A549 (cell line): ENCODE measurements around the gene RING1. TPM values are rescaled to one million over a fixed set of nuclear protein-coding genes. Genes with fewer than 3 reads are reported as not detected.

Source experiments
- ATAC-seq, 2 experiments: fragments of 200-7000 bp in 1 of 2; fragments of >200 bp in 1 of 2; cut with Nextera tagmentation in 1 of 2; cut with Tn5 transposase in 1 of 2; 3 replicates each; pipeline versions ENCODE4 v1.8.0 to v1.9.1; 2018 to 2020; ENCODE audit warnings: mild to moderate bottlenecking in 1 of 2, moderate library complexity in 1 of 2
- CTCF ChIA-PET: fragments of 300-600 bp; sonication (Branson Sonifier 250); formaldehyde crosslinking; extraction: SDS; loops from one replicate; lab custom pipeline; 2021; ENCODE audit warnings: antibody characterized with exemption, inconsistent platforms; lab: Yijun Ruan, JAX
- POLR2A ChIA-PET: fragments of 350-600 bp; formaldehyde crosslinking; extraction: SDS; loops from one replicate; lab custom pipeline; 2021; ENCODE audit warnings: antibody characterized with exemption, inconsistent platforms; lab: Yijun Ruan, JAX
- DNase-seq, 2 experiments: peaks; one replicate each; pipeline versions ENCODE4 v3.0.0 to v3.0.0-alpha.2; 2011 to 2016; ENCODE audit warnings: low read depth in 1 of 2, low spot score in 1 of 2
- FAIRE-seq: peaks from 2 replicates; lab custom pipeline; 2011; peaks lifted over from hg19 to GRCh38; lab: Jason Lieb, UNC
- H3K27ac ChIP-seq, 2 experiments: fragments of >200 bp; sonication (Bioruptor Twin); formaldehyde crosslinking; 3 replicates each; pipeline ENCODE4 v1.5.1; 2016 to 2017
- H3K4me1 ChIP-seq: fragments of >200 bp; sonication (Bioruptor Twin); formaldehyde crosslinking; 3 replicates; pipeline ENCODE4 v1.6.1; 2016
- H3K4me2 ChIP-seq: fragments of >200 bp; sonication (Bioruptor Twin); formaldehyde crosslinking; 3 replicates; pipeline ENCODE4 v1.6.1; 2016
- H3K4me3 ChIP-seq: fragments of >200 bp; sonication (Bioruptor Twin); formaldehyde crosslinking; 3 replicates; pipeline ENCODE4 v1.5.1; 2016
- H3K9me3 ChIP-seq: fragments of >200 bp; sonication (Bioruptor Twin); formaldehyde crosslinking; 3 replicates; pipeline ENCODE4 v1.6.1; 2016
- BHLHE40 ChIP-seq: IDR thresholded peaks from 2 replicates; pipeline ENCODE4 v1.6.1; 2012; ENCODE audit warnings: low read depth, low read length, inconsistent platforms
- CBX8 ChIP-seq: fragments of 200-600 bp; sonication (generic); IDR thresholded peaks from 2 replicates; pipeline ENCODE4 v1.6.1; 2016
- CHD2 ChIP-seq: fragments of 150-350 bp; IDR thresholded peaks from 2 replicates; pipeline ENCODE4 v1.6.1; 2014; ENCODE audit warnings: low read length; ENCODE audit not compliant: partially characterized antibody
- EHF ChIP-seq: fragments of 250-450 bp; sonication (Bioruptor Pico); IDR thresholded peaks from 2 replicates; pipeline ENCODE4 v1.5.0; 2020; ENCODE audit warnings: mild to moderate bottlenecking
- EHMT2 ChIP-seq: fragments of 200-600 bp; sonication (generic); IDR thresholded peaks from 2 replicates; pipeline ENCODE4 v1.6.1; 2016; ENCODE audit warnings: antibody characterized with exemption, low read depth, mild to moderate bottlenecking, moderate library complexity
- FOSL2 ChIP-seq, 2 experiments: fragments of 450-650 bp in 1 of 2; fragments of >200 bp in 1 of 2; sonication (Bioruptor Twin) in 1 of 2; formaldehyde crosslinking; IDR thresholded peaks; 2 replicates each; pipeline versions ENCODE4 v1.5.0 to v1.6.1; 2016 to 2020; ENCODE audit warnings: mild to moderate bottlenecking in 1 of 2, moderate library complexity in 1 of 2
- FOXS1 ChIP-seq: fragments of 250-450 bp; sonication (Bioruptor Pico); IDR thresholded peaks from 2 replicates; pipeline ENCODE4 v1.5.0; 2020; ENCODE audit warnings: mild to moderate bottlenecking, moderate library complexity
- GATA3 ChIP-seq: IDR thresholded peaks from 2 replicates; pipeline ENCODE4 v1.6.1; 2012; ENCODE audit warnings: borderline replicate concordance
- HDAC2 ChIP-seq: fragments of 200-600 bp; sonication (generic); IDR thresholded peaks from 2 replicates; pipeline ENCODE4 v1.6.1; 2016
- MAFK ChIP-seq: fragments of 450-650 bp; IDR thresholded peaks from 2 replicates; pipeline ENCODE4 v1.6.1; 2014; ENCODE audit not compliant: partially characterized antibody
- MYC ChIP-seq: IDR thresholded peaks from 2 replicates; pipeline ENCODE4 v1.6.1; 2012; ENCODE audit warnings: mild to moderate bottlenecking, inconsistent platforms, low read length, improper control_type of control experiment, borderline replicate concordance
- NFE2L2 ChIP-seq: fragments of 150-350 bp; conservative IDR thresholded peaks from 2 replicates; pipeline ENCODE4 v1.6.1; 2014; ENCODE audit warnings: low read length
- RFX5 ChIP-seq: fragments of 450-650 bp; IDR thresholded peaks from 2 replicates; pipeline ENCODE4 v1.7.1; 2014; ENCODE audit warnings: antibody characterized with exemption, mild to moderate bottlenecking, moderate library complexity
- RNF2 ChIP-seq: fragments of 200-600 bp; sonication (generic); IDR thresholded peaks from 2 replicates; pipeline ENCODE4 v1.6.1; 2016; ENCODE audit warnings: low read depth, mild to moderate bottlenecking, antibody characterized with exemption, moderate library complexity, borderline replicate concordance
- TFCP2L1 ChIP-seq: fragments of 250-450 bp; sonication (Bioruptor Pico); IDR thresholded peaks from 2 replicates; pipeline ENCODE4 v1.5.0; 2021; ENCODE audit warnings: mild to moderate bottlenecking
- ZC3H11A ChIP-seq: fragments of 450-650 bp; IDR thresholded peaks from 2 replicates; pipeline ENCODE4 v1.6.1; 2014; ENCODE audit warnings: antibody characterized with exemption, mild to moderate bottlenecking
- ZFP36 ChIP-seq: fragments of 450-650 bp; IDR thresholded peaks from 2 replicates; pipeline ENCODE4 v1.6.1; 2014; ENCODE audit warnings: borderline replicate concordance; ENCODE audit not compliant: partially characterized antibody
- WGBS: methylation state at CpG from one replicate; pipeline ENCODE4 v1.1.6; 2017; ENCODE audit errors: missing lambda C conversion rate; 5-methylcytosine and 5-hydroxymethylcytosine counted together
- polyA plus RNA-seq, 4 experiments: library from polyadenylated mRNA; depleted of rRNA in 3 of 4; stranded (reverse); fragments of >200 nt; fragmentation: RNase III in 1 of 4; extraction: RNeasy Plus Mini Kit Qiagen cat#74134 plus additional on column Dnase treatment in 1 of 4; gene quantifications; 2 replicates in 3 of 4; 3 replicates in 1 of 4; pipeline ENCODE4 v1.2.3, GENCODE V29; 2011 to 2017
- TF ChIP-seq, protein P1 (sequence below): fragments of 450-650 bp; IDR thresholded peaks from 2 replicates; pipeline ENCODE4 v1.6.1; 2014; ENCODE audit warnings: antibody characterized with exemption
- TF ChIP-seq, protein P2 (sequence below): fragments of 150-350 bp; IDR thresholded peaks from 2 replicates; pipeline ENCODE4 v1.6.1; 2014; ENCODE audit warnings: low read depth, mild to moderate bottlenecking, low read length
- TF ChIP-seq, protein P3 (sequence below): fragments of 200-600 bp; sonication (generic); IDR thresholded peaks from 2 replicates; pipeline ENCODE4 v1.6.1; 2016; ENCODE audit warnings: antibody characterized with exemption, mild to moderate bottlenecking, moderate library complexity
- TF ChIP-seq, protein P4 (sequence below): IDR thresholded peaks from 2 replicates; pipeline ENCODE4 v1.6.1; 2012; ENCODE audit warnings: low read depth, borderline replicate concordance
- TF ChIP-seq, protein P5 (sequence below): fragments of >200 bp; sonication (Bioruptor Twin); formaldehyde crosslinking; IDR thresholded peaks from 2 replicates; pipeline ENCODE4 v1.6.1; 2016
- TF ChIP-seq, protein P6 (sequence below): fragments of >200 bp; sonication (Bioruptor Twin); formaldehyde crosslinking; IDR thresholded peaks from 3 replicates; pipeline ENCODE4 v1.6.1; 2016

RING1 gene
- polyA plus RNA-seq, 2 of the 4 experiments (the other 2 are of a cell fraction) = 12.7 to 35.0 TPM

DNA sequence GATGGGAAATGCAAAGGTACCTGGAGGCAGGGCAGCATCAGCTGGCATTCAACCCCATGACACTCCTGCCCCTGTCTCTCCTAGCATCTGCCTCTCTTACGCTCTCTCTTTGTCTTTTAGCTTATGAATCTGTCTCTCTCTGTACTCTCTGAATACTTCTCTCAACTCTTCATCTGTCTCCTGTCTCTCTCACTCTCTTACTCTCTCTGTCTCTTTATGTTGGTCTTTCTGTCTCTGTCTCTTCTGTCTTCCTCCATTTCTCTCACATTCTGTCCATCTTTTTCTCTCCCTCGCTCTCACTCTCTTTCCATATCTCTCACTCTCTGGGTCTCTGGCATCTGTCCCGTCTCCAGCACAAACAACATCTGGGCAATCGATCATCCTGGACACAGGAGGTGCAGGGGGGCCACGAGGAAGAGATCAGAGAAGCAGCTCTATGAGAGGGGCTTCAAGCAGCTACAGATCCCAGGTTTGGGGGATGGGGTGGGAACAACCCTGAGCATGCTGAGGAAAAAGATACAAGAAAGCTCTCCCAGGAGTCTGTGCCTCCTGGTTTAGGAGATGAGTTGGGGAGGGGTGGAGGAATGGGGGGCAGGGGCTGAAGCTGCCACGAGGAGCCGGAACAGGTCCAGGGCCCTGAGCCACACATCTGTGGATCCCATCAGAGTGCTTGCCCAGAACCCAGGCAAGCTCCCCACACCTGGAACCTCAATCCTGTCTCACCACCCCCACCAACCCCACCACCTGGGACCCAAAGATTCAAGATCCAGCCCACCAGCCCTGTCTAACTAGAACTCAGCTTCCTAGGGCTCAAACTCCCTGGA is 18.5 kb upstream of the RING1 start:
- POLR2A ChIA-PET = no interaction called here
- CTCF ChIA-PET = interaction anchor here (0.8 to 1.4 kb wide), 4 partner anchors 8 to 71 kb away, joined by 3 to 8 read pairs (median 5); no protein-coding TSS in a partner anchor

DNA sequence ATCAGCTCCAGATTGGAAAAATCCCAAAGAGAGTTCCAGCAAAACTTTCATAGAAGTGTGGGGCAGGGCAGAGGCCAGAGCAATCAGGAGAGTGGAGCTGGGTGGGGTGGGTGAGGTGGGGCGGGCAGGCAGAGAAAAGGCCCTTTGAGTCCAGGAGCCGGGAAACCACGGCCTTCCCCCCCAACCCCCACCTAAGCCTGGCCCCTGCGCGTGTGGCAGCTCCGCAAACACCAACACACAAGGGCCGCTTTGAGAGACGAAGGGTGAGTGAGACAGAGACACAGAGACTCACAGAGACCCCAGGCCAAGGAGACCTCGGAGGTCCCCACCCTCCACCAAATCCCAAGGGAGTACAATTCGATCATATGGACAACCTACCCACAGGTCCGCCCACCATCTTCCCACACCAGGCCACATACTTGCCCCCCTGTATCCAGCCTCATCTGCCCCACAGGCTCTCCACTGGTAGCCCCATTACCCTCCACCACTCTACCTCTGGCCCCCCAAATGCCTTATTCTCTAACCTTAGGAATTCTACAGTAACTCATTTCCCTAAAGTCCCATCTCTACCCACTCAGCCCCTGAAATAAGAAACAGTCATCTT is 17.7 kb upstream of the RING1 start:
- Histone ChIP-seq H3K4me3 (no peak overlapping the region), H3K27ac (no peak overlapping the region), H3K4me2 (no peak overlapping the region), H3K9me3 (no peaks in the 10 kb centered on the region), H3K4me1 (no peaks in the 10 kb centered on the region)
- no peak for DNase-seq
- 88% methylated on average over 8 of the region's 11 CpGs for WGBS
- ChIA-PET CTCF (interaction anchor here (0.6 to 1.4 kb wide), 3 partner anchors 29 to 98 kb away, joined by 3 to 4 read pairs (median 3); partner anchors contain the start of gene WDR46), POLR2A (no interaction called here)
- ATAC-seq = no peak
- no peak for TF ChIP-seq FOSL2 (IDR thresholded peaks at IDR 0.05)
- no peak for TF ChIP-seq FOSL2 (CRISPR knock-in tag; IDR thresholded peaks at IDR 0.05)
- no peak for TF ChIP-seq EHF (CRISPR knock-in tag)
- no peak for TF ChIP-seq FOXS1 (CRISPR knock-in tag)
- no peak for TF ChIP-seq ZC3H11A
- TF ChIP-seq, protein P1, sequence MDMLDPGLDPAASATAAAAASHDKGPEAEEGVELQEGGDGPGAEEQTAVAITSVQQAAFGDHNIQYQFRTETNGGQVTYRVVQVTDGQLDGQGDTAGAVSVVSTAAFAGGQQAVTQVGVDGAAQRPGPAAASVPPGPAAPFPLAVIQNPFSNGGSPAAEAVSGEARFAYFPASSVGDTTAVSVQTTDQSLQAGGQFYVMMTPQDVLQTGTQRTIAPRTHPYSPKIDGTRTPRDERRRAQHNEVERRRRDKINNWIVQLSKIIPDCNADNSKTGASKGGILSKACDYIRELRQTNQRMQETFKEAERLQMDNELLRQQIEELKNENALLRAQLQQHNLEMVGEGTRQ = no peak
- TF ChIP-seq, protein P2, sequence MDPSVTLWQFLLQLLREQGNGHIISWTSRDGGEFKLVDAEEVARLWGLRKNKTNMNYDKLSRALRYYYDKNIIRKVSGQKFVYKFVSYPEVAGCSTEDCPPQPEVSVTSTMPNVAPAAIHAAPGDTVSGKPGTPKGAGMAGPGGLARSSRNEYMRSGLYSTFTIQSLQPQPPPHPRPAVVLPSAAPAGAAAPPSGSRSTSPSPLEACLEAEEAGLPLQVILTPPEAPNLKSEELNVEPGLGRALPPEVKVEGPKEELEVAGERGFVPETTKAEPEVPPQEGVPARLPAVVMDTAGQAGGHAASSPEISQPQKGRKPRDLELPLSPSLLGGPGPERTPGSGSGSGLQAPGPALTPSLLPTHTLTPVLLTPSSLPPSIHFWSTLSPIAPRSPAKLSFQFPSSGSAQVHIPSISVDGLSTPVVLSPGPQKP = no peak
- no peak for TF ChIP-seq NFE2L2
- TF ChIP-seq MAFK = no peak
- no peak for TF ChIP-seq CHD2
- TF ChIP-seq EHMT2 = no peak
- TF ChIP-seq RFX5 = no peak
- TF ChIP-seq, protein P3, sequence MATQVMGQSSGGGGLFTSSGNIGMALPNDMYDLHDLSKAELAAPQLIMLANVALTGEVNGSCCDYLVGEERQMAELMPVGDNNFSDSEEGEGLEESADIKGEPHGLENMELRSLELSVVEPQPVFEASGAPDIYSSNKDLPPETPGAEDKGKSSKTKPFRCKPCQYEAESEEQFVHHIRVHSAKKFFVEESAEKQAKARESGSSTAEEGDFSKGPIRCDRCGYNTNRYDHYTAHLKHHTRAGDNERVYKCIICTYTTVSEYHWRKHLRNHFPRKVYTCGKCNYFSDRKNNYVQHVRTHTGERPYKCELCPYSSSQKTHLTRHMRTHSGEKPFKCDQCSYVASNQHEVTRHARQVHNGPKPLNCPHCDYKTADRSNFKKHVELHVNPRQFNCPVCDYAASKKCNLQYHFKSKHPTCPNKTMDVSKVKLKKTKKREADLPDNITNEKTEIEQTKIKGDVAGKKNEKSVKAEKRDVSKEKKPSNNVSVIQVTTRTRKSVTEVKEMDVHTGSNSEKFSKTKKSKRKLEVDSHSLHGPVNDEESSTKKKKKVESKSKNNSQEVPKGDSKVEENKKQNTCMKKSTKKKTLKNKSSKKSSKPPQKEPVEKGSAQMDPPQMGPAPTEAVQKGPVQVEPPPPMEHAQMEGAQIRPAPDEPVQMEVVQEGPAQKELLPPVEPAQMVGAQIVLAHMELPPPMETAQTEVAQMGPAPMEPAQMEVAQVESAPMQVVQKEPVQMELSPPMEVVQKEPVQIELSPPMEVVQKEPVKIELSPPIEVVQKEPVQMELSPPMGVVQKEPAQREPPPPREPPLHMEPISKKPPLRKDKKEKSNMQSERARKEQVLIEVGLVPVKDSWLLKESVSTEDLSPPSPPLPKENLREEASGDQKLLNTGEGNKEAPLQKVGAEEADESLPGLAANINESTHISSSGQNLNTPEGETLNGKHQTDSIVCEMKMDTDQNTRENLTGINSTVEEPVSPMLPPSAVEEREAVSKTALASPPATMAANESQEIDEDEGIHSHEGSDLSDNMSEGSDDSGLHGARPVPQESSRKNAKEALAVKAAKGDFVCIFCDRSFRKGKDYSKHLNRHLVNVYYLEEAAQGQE = no peak
- TF ChIP-seq TFCP2L1 = no peak
- FAIRE-seq = no peak

More for the DNA sequence above, 18.5 kb upstream of the RING1 start:
- 55% methylated on average over 7 of the region's 7 CpGs for WGBS
- no peak for TF ChIP-seq BHLHE40
- no peak for TF ChIP-seq MYC
- TF ChIP-seq, protein P4, sequence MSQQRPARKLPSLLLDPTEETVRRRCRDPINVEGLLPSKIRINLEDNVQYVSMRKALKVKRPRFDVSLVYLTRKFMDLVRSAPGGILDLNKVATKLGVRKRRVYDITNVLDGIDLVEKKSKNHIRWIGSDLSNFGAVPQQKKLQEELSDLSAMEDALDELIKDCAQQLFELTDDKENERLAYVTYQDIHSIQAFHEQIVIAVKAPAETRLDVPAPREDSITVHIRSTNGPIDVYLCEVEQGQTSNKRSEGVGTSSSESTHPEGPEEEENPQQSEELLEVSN = no peak
- TF ChIP-seq RNF2 = no peak
- TF ChIP-seq GATA3 = no peak
- TF ChIP-seq, protein P5, sequence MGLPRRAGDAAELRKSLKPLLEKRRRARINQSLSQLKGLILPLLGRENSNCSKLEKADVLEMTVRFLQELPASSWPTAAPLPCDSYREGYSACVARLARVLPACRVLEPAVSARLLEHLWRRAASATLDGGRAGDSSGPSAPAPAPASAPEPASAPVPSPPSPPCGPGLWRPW = no peak
- TF ChIP-seq CBX8 = no peak
- no peak for TF ChIP-seq ZC3H11A
- TF ChIP-seq HDAC2 = no peak
- TF ChIP-seq, protein P6, sequence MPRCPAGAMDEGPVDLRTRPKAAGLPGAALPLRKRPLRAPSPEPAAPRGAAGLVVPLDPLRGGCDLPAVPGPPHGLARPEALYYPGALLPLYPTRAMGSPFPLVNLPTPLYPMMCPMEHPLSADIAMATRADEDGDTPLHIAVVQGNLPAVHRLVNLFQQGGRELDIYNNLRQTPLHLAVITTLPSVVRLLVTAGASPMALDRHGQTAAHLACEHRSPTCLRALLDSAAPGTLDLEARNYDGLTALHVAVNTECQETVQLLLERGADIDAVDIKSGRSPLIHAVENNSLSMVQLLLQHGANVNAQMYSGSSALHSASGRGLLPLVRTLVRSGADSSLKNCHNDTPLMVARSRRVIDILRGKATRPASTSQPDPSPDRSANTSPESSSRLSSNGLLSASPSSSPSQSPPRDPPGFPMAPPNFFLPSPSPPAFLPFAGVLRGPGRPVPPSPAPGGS = no peak
- TF ChIP-seq FOSL2 (IDR thresholded peaks at IDR 0.05) = no peak
- TF ChIP-seq FOSL2 (CRISPR knock-in tag; IDR thresholded peaks at IDR 0.05) = no peak
- TF ChIP-seq ZFP36 = no peak
- TF ChIP-seq MAFK = no peak
- no peak for ATAC-seq
- no peak for DNase-seq
- no peak for FAIRE-seq
- Histone ChIP-seq H3K4me2 (no peak overlapping the region), H3K4me3 (no peak overlapping the region), H3K27ac (no peak overlapping the region), H3K4me1 (no peaks in the 10 kb centered on the region), H3K9me3 (no peaks in the 10 kb centered on the region)
